GM12878 (cell line): ENCODE measurements around the gene ZNF891. TPM values are rescaled to one million over a fixed set of nuclear protein-coding genes. Genes with fewer than 3 reads are reported as not detected.
A peak's percentile ranks its signal among the peaks of the same experiment; 100 is the strongest.

Experiments used
- ATAC-seq: fragments of 200-7000 bp; cut with Tn5 transposase; 3 replicates; pipeline ENCODE4 v1.9.1; 2020; ENCODE audit warnings: mild to moderate bottlenecking, moderate library complexity
- BruUV-seq: library from RNA; stranded (reverse); fragments of 400-500 nt; replicated peaks from 2 replicates; lab custom pipeline; 2021; lab: Mats Ljungman, UMichigan
- CTCF ChIA-PET: fragments of 300-600 bp; sonication (Branson Sonifier 250); formaldehyde crosslinking; extraction: SDS; loops from one replicate; lab custom pipeline; 2021; ENCODE audit warnings: inconsistent platforms; lab: Yijun Ruan, JAX
- POLR2A ChIA-PET: fragments of 350-600 bp; formaldehyde crosslinking; extraction: SDS; loops from one replicate; lab custom pipeline; 2021; ENCODE audit warnings: inconsistent platforms; lab: Charles Lee
- RAD21 ChIA-PET: fragments of 300-600 bp; sonication (Branson Sonifier 250); formaldehyde crosslinking; loops from one replicate; lab custom pipeline; 2023; ENCODE audit warnings: antibody characterized with exemption; ENCODE audit not compliant: unreplicated experiment; lab: Charles Lee
- SMC1A ChIA-PET: fragments of 300-600 bp; sonication (Branson Sonifier 250); formaldehyde crosslinking; loops from one replicate; lab custom pipeline; 2023; ENCODE audit not compliant: unreplicated experiment, uncharacterized antibody; lab: Charles Lee
- DNase-seq: peaks from one replicate; pipeline ENCODE4 v3.0.0-alpha.2; 2011; ENCODE audit warnings: low read depth, low spot score
- FAIRE-seq: peaks from 3 replicates; lab custom pipeline; 2011; peaks lifted over from hg19 to GRCh38; lab: Jason Lieb, UNC
- H2AFZ ChIP-seq: 2 replicates; pipeline ENCODE4 v1.6.0; 2011; ENCODE audit warnings: low read depth, low read length, control low read depth; ENCODE audit not compliant: control insufficient read depth
- H3K27ac ChIP-seq: 2 replicates; pipeline ENCODE4 v1.5.1; 2011; ENCODE audit warnings: control low read depth; ENCODE audit not compliant: control insufficient read depth, insufficient read depth
- H3K27me3 ChIP-seq, 2 experiments: replicated peaks in 1 of 2; 2 replicates each; pipeline versions ENCODE4 v1.6.0 to v1.6.1; 2011; ENCODE audit warnings: low read length in 1 of 2; ENCODE audit not compliant: control insufficient read depth in 2 of 2, insufficient read depth in 2 of 2
- H3K36me3 ChIP-seq, 2 experiments: 2 replicates each; pipeline ENCODE4 v1.5.1; 2011; ENCODE audit warnings: low read length in 1 of 2; ENCODE audit not compliant: control insufficient read depth in 2 of 2, insufficient read depth in 2 of 2
- H3K4me1 ChIP-seq: 2 replicates; pipeline ENCODE4 v1.6.1; 2011; ENCODE audit warnings: mild to moderate bottlenecking, low read length, moderate library complexity, mixed read lengths; ENCODE audit not compliant: control insufficient read depth, insufficient read depth
- H3K4me2 ChIP-seq: 2 replicates; pipeline ENCODE4 v1.6.0; 2011; ENCODE audit warnings: control low read depth; ENCODE audit not compliant: control insufficient read depth, insufficient read depth
- H3K4me3 ChIP-seq: fragments of 200-600 bp; sonication (generic); 2 replicates; pipeline ENCODE4 v1.5.1; 2016
- H3K79me2 ChIP-seq: 2 replicates; pipeline ENCODE4 v1.6.0; 2011; ENCODE audit warnings: low read length; ENCODE audit not compliant: control insufficient read depth, insufficient read depth
- H3K9ac ChIP-seq: 2 replicates; pipeline ENCODE4 v1.8.0; 2011; ENCODE audit warnings: low read length, control low read depth, mixed read lengths; ENCODE audit not compliant: control insufficient read depth, insufficient read depth
- H3K9me3 ChIP-seq: replicated peaks from 3 replicates; pipeline ENCODE4 v1.5.1; 2011; ENCODE audit warnings: mild to moderate bottlenecking, low read length; ENCODE audit not compliant: control insufficient read depth, insufficient read depth
- H4K20me1 ChIP-seq: 2 replicates; pipeline ENCODE4 v1.6.0; 2011; ENCODE audit not compliant: control insufficient read depth, insufficient read depth
- BMI1 ChIP-seq: fragments of 450-650 bp; IDR thresholded peaks from 2 replicates; pipeline ENCODE4 v1.6.1; 2016; ENCODE audit warnings: mild to moderate bottlenecking, moderate library complexity, borderline replicate concordance
- DPF2 ChIP-seq: fragments of 450-650 bp; IDR thresholded peaks from 2 replicates; pipeline ENCODE4 v1.6.1; 2017; ENCODE audit warnings: mild to moderate bottlenecking
- HDAC6 ChIP-seq: fragments of 200-600 bp; sonication (generic); IDR thresholded peaks from one replicate; pipeline ENCODE4 v1.8.0; 2017; ENCODE audit warnings: antibody characterized with exemption; ENCODE audit not compliant: unreplicated experiment
- KAT2A ChIP-seq: conservative IDR thresholded peaks from 2 replicates; pipeline ENCODE4 v1.6.1; 2011; ENCODE audit warnings: low read depth, low read length; ENCODE audit not compliant: control insufficient read depth
- MYB ChIP-seq: fragments of 150-350 bp; IDR thresholded peaks from 2 replicates; pipeline ENCODE4 v1.6.1; 2014; ENCODE audit warnings: mild to moderate bottlenecking, low read depth, low read length, borderline replicate concordance
- NFXL1 ChIP-seq: fragments of 450-650 bp; IDR thresholded peaks from 2 replicates; pipeline ENCODE4 v1.6.1; 2017; ENCODE audit warnings: antibody characterized with exemption, mild to moderate bottlenecking, borderline replicate concordance
- RCOR1 ChIP-seq: conservative IDR thresholded peaks from 2 replicates; pipeline ENCODE4 v1.6.1; 2012; ENCODE audit warnings: low read depth, low read length, improper control_type of control experiment
- RELA ChIP-seq: fragments of 450-650 bp; IDR thresholded peaks from 2 replicates; pipeline ENCODE4 v1.8.0; 2014; ENCODE audit warnings: borderline replicate concordance; ENCODE audit not compliant: partially characterized antibody
- SMAD1 ChIP-seq: fragments of 450-650 bp; IDR thresholded peaks from 2 replicates; pipeline ENCODE4 v1.6.1; 2018; ENCODE audit warnings: mild to moderate bottlenecking, low read depth; ENCODE audit not compliant: partially characterized antibody
- SPI1 ChIP-seq: IDR thresholded peaks from 2 replicates; pipeline ENCODE4 v1.6.1; 2011; ENCODE audit warnings: low read depth, mild to moderate bottlenecking, low read length, moderate library complexity, borderline replicate concordance; ENCODE audit not compliant: insufficient read depth
- SREBF2 ChIP-seq: IDR thresholded peaks from 2 replicates; pipeline ENCODE4 v1.6.1; 2012; ENCODE audit warnings: mild to moderate bottlenecking, low read length
- TAF1 ChIP-seq: IDR thresholded peaks from 2 replicates; pipeline ENCODE4 v1.6.1; 2011; ENCODE audit warnings: mild to moderate bottlenecking, low read depth, low read length, borderline replicate concordance
- TARDBP ChIP-seq: IDR thresholded peaks from 2 replicates; pipeline ENCODE4 v1.6.1; 2016; ENCODE audit warnings: borderline replicate concordance
- TCF3 ChIP-seq: IDR thresholded peaks from 2 replicates; pipeline ENCODE4 v1.6.1; 2012; ENCODE audit warnings: low read depth, mild to moderate bottlenecking, low read length, borderline replicate concordance; ENCODE audit not compliant: insufficient read depth
- WRNIP1 ChIP-seq: IDR thresholded peaks from 2 replicates; pipeline ENCODE4 v1.6.1; 2011; ENCODE audit warnings: low read depth, low read length, improper control_type of control experiment, borderline replicate concordance
- YY1 ChIP-seq: IDR thresholded peaks from 2 replicates; pipeline ENCODE4 v1.6.1; 2011; ENCODE audit warnings: low read depth, mild to moderate bottlenecking, low read length
- ZNF592 ChIP-seq: fragments of 450-650 bp; IDR thresholded peaks from 2 replicates; pipeline ENCODE4 v1.6.1; 2017; ENCODE audit warnings: mild to moderate bottlenecking, moderate library complexity
- ZSCAN29 ChIP-seq: fragments of 450-650 bp; IDR thresholded peaks from 2 replicates; pipeline ENCODE4 v1.6.1; 2017; ENCODE audit warnings: mild to moderate bottlenecking, moderate library complexity
- WGBS: methylation state at CpG from one replicate; pipeline ENCODE4 v1.1.6; 2016; ENCODE audit warnings: low lambda C conversion rate; ENCODE audit not compliant: insufficient replicate concordance, insufficient coverage; ENCODE audit errors: missing lambda C conversion rate; 5-methylcytosine and 5-hydroxymethylcytosine counted together
- in situ Hi-C: fragments of 300-500 bp; cut with MboI; formaldehyde crosslinking; loops from 9 replicates; pipeline ENCODE4 v1.14.3; 2018; ENCODE audit warnings: mixed read lengths
- intact Hi-C: fragments of 100-400 bp; cut with micrococcal nuclease; formaldehyde crosslinking; loops from one replicate; pipeline ENCODE4 v1.14.2; 2022; ENCODE audit not compliant: unreplicated experiment
- polyA plus RNA-seq, 11 experiments: library from polyadenylated mRNA; depleted of rRNA in 4 of 11; unstranded in 6 of 11; stranded (reverse) in 5 of 11; fragments of >200 nt; fragmentation: Nextera tagmentation in 4 of 11; fragmentation: Illumina TruSeq in 1 of 11; extraction: Ambion mirVana in 4 of 11; extraction: Trizol in 1 of 11; gene quantifications; 1 replicate in 1 of 11; 2 replicates in 10 of 11; pipeline versions ENCODE4 v1.2.1 to v1.2.3, GENCODE V29; 2011 to 2016; ENCODE audit warnings: inconsistent platforms in 2 of 11, missing spikeins in 2 of 11, low read depth in 1 of 11
- total RNA-seq, 4 experiments: library from RNA; depleted of rRNA in 3 of 4; stranded (reverse); fragments of >200 nt in 3 of 4; fragmentation: Illumina TruSeq in 1 of 4; extraction: Trizol in 1 of 4; gene quantifications; 2 replicates each; pipeline versions ENCODE4 v1.2.1 to v1.2.3, GENCODE V29; 2013 to 2021
- TF ChIP-seq, protein P1 (sequence below): fragments of 450-650 bp; IDR thresholded peaks from 2 replicates; pipeline ENCODE4 v1.6.1; 2016; ENCODE audit warnings: mild to moderate bottlenecking

The ZNF891 gene
- total and polyA plus RNA-seq, 10 of the 15 experiments (the other 5 are each of a cell fraction or from before 2014, with no cell fraction given): 0.20 to 1.1 (median 0.69) TPM

- Histone ChIP-seq H3K4me2 (peak overlapping the region; percentile 87), H3K27ac (peak overlapping the region; percentile 93), H3K9ac (peak overlapping the region; percentile 88), H2AFZ (peak overlapping the region; percentile 83), H3K9me3 (peaks cover 51% of the 10 kb centered on the region), H3K79me2 (peaks cover 6% of the 10 kb centered on the region), H4K20me1 (no peaks in the 10 kb centered on the region), H3K27me3 (no peaks in the 10 kb centered on the region), H3K4me3 (peak overlapping the region; percentile 81), H3K4me1 (no peaks in the 10 kb centered on the region), H3K36me3 (peaks cover 0 to 18% of the 10 kb centered on the region in 2 experiments; a peak in 3 of 4 replicates)
- BruUV-seq: no TSS peak
- ChIA-PET CTCF (interaction anchor here (2.5 kb wide), 1 partner anchor 100 kb away, joined by 12 read pairs; the partner anchor contains the start of gene ZNF268), SMC1A (interaction anchor here (0.6 to 2.4 kb wide), 3 partner anchors 42 to 100 kb away, joined by 3 to 12 read pairs (median 4); partner anchors contain the start of gene ZNF268), RAD21 (interaction anchor here (2.0 kb wide), 1 partner anchor 100 kb away, joined by 4 read pairs; the partner anchor contains the start of gene ZNF268), POLR2A (interaction anchor here (0.6 to 2.1 kb wide), 2 partner anchors 51 to 100 kb away, joined by 3 to 6 read pairs; partner anchors contain the start of gene ZNF268)
- ATAC-seq: no peak
- DNase-seq: no peak
- in situ Hi-C loops: loop anchor here (5.0 kb wide), 1 partner anchor 94 kb away; the partner anchor contains the start of gene ZNF26
- intact Hi-C loops: loop anchor here (5.0 kb wide), 1 partner anchor 319 kb away; the partner anchor contains the start of gene ANKLE2
- 32% methylated on average over 17 of the region's 17 CpGs for WGBS
- no peak for FAIRE-seq
- TF ChIP-seq ZSCAN29 (no peak), SREBF2 (no peak), TAF1 (0 out of 2 replicates have a peak, but pooled peaks have one; percentile 11), SPI1 (no peak), DPF2 (no peak), ZNF592 (no peak), RCOR1 (no peak), KAT2A (no peak), YY1 (peak; percentile 50; the same call in 1 of the 2 replicates), TARDBP (no peak), SMAD1 (no peak), NFXL1 (no peak), RELA (peak; percentile 1), BMI1 (no peak), MYB (no peak), TCF3 (no peak), HDAC6 (no peak), WRNIP1 (no peak)
- TF ChIP-seq, protein P1, sequence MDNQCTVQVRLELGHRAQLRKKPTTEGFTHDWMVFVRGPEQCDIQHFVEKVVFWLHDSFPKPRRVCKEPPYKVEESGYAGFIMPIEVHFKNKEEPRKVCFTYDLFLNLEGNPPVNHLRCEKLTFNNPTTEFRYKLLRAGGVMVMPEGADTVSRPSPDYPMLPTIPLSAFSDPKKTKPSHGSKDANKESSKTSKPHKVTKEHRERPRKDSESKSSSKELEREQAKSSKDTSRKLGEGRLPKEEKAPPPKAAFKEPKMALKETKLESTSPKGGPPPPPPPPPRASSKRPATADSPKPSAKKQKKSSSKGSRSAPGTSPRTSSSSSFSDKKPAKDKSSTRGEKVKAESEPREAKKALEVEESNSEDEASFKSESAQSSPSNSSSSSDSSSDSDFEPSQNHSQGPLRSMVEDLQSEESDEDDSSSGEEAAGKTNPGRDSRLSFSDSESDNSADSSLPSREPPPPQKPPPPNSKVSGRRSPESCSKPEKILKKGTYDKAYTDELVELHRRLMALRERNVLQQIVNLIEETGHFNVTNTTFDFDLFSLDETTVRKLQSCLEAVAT: peak; percentile 22; the same call in 1 of the 2 replicates
Observed at GRCh38 chr12:133081159-133081780, 48.8 kb downstream of the ZNF891 start.
